GM10248 (cell line): ENCODE data around the gene MCCD1.

ENCODE experiments used
- CTCF ChIA-PET: fragments of 300-600 bp; sonication (Branson Sonifier 250); formaldehyde crosslinking; extraction: SDS; loops from one replicate; lab custom pipeline; 2021; ENCODE audit warnings: antibody characterized with exemption; lab: Yijun Ruan, JAX
- POLR2A ChIA-PET: fragments of 350-650 bp; sonication (Branson Sonifier 250); formaldehyde crosslinking; extraction: SDS; loops from one replicate; lab custom pipeline; 2020; ENCODE audit warnings: antibody characterized with exemption; lab: Yijun Ruan, JAX
- DNase-seq: peaks from one replicate; pipeline ENCODE4 v3.0.0; 2012; ENCODE audit errors: extremely low spot score
- CTCF ChIP-seq: IDR thresholded peaks from 2 replicates; pipeline ENCODE4 v1.5.1; 2012; ENCODE audit warnings: mild to moderate bottlenecking, low read depth; ENCODE audit errors: extremely low read depth, missing control alignments, control extremely low read depth

Gene MCCD1

GRCh38 chr6:31577579-31577966 lies 48.8 kb downstream of the MCCD1 start:
- POLR2A ChIA-PET, result interaction anchor here (0.5 to 7.1 kb wide), 10 partner anchors 9 to 285 kb away, joined by 3 to 94 read pairs (median 10); partner anchors contain the start of genes ATP6V1G2, LST1, NCR3 and NEU1
- no peak for DNase-seq
- CTCF ChIA-PET, result interaction anchor here (0.9 to 54.8 kb wide), 3 partner anchors 13 to 84 kb away, joined by 3 to 2725 read pairs (median 2725); partner anchors contain the start of genes ATP6V1G2, DDX39B, LST1 and LTA
- TF ChIP-seq CTCF, result no peak

- CTCF ChIA-PET, result interaction anchor here (0.9 to 54.8 kb wide), 5 partner anchors 14 to 85 kb away, joined by 3 to 2725 read pairs (median 15); partner anchors contain the start of genes AIF1, ATP6V1G2, DDX39B and LST1
- POLR2A ChIA-PET, result interaction anchor here (0.8 to 7.1 kb wide), 6 partner anchors 15 to 37 kb away, joined by 3 to 94 read pairs (median 35); partner anchors contain the start of genes ATP6V1G2, NCR3 and NFKBIL1
- no peak for TF ChIP-seq CTCF
- DNase-seq, result no peak
These were observed 49.7 kb downstream of the MCCD1 start for GRCh38 chr6:31578184-31579118.

GRCh38 chr6:31579119-31579505 lies 50.4 kb downstream of the MCCD1 start:
- POLR2A ChIA-PET, result interaction anchor here (1.0 to 7.1 kb wide), 6 partner anchors 8 to 38 kb away, joined by 3 to 94 read pairs (median 36); partner anchors contain the start of genes ATP6V1G2, NCR3 and NFKBIL1
- CTCF ChIA-PET, result interaction anchor here (1.2 to 54.8 kb wide), 4 partner anchors 13 to 86 kb away, joined by 4 to 2725 read pairs (median 1370); partner anchors contain the start of genes AIF1, ATP6V1G2, DDX39B and LST1
- DNase-seq, result no peak
- no peak for TF ChIP-seq CTCF
